ENCODE measurements around the gene RABGAP1.

Gene RABGAP1

GRCh38 chr9:123008909-123009308 is 68.1 kb downstream of the RABGAP1 start:
- no peak for DNase-seq (ENCODE audit: low spot score)

- no peak for DNase-seq (ENCODE audit: low spot score)
Observed at GRCh38 chr9:123011380-123011779, 70.6 kb downstream of the RABGAP1 start.

- DNase-seq (ENCODE audit: low spot score) = no peak
Observed at GRCh38 chr9:123011878-123012528, 71.2 kb downstream of the RABGAP1 start.

- DNase-seq (ENCODE audit: low spot score) = no peak
Observed at GRCh38 chr9:123016631-123017030, 75.8 kb downstream of the RABGAP1 start.

GRCh38 chr9:123020796-123021195 is 80.0 kb downstream of the RABGAP1 start:
- peak; percentile 39 for DNase-seq (ENCODE audit: low spot score)

DNA sequence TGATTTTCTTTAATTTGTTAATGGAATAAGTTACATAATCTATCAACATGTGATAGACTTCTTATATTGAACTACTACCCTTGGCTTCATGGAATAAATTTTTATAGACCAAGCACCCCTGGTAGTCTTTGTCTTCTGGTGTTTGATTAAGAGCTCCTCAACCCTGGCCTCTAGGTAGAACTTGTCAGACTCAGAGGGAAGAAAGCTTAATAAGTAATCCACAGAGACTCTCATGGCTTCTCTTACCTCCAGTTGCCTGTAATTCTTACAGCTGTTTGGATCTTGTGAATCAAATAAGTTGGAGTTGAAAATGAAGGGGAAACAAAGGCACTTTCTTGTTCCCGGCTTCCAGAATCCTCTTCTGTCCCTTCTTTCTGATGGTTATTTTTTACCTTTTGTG is 85.6 kb downstream of the RABGAP1 start:
- no peak for DNase-seq (ENCODE audit: low spot score)

- DNase-seq (ENCODE audit: low spot score) = no peak
Observed at GRCh38 chr9:123027517-123027916, 86.7 kb downstream of the RABGAP1 start.

DNA sequence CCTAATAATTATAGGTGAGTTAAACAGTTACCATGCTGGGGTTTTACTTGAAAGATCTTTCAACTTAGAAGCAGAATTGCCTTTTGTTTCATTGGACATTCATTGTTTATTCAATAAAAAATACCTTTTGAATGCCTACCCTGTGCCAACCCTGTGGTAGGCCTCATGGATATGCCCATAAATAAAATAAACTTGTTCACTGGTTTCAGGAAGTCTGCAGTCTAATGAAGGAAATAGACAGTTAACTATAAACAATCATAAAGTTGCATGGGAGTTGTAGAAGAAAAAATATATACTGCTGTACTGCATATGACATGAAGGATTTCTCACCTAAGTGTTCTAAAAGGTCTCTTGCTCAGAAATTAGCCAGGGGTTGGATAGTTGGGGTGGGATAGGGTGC is 87.3 kb downstream of the RABGAP1 start:
- no peak for DNase-seq (ENCODE audit: low spot score)

GRCh38 chr9:123028973-123029372 is 88.2 kb downstream of the RABGAP1 start:
- DNase-seq (ENCODE audit: low spot score) = no peak

DNA sequence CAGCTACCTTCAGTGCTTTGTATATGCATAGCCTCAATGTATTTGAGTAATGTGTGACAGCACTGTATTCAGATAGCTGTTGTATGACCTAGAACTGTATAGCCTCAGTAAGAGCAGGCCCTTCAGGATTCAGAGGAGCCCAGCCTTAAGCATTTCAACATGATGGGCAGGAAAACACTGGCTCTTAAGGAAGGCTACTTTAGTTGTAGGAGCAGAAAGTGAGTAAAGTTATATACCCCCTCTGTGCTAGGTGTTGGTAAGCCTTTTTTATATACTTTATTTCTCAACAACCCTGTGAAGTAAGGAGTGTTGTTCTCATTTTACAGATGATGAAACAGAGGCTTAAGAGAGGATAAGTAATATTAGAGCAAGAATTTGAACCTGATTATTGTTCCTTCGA is 91.1 kb downstream of the RABGAP1 start:
- no peak for DNase-seq (ENCODE audit: low spot score)

- DNase-seq (ENCODE audit: low spot score) = no peak
Observed at GRCh38 chr9:123033352-123033751, 92.5 kb downstream of the RABGAP1 start, which contains the start of gene GPR21. Gene GPR21 (plus strand): TSS chr9:123033667. CDS start chr9:123034567, 900 bp downstream.

DNA sequence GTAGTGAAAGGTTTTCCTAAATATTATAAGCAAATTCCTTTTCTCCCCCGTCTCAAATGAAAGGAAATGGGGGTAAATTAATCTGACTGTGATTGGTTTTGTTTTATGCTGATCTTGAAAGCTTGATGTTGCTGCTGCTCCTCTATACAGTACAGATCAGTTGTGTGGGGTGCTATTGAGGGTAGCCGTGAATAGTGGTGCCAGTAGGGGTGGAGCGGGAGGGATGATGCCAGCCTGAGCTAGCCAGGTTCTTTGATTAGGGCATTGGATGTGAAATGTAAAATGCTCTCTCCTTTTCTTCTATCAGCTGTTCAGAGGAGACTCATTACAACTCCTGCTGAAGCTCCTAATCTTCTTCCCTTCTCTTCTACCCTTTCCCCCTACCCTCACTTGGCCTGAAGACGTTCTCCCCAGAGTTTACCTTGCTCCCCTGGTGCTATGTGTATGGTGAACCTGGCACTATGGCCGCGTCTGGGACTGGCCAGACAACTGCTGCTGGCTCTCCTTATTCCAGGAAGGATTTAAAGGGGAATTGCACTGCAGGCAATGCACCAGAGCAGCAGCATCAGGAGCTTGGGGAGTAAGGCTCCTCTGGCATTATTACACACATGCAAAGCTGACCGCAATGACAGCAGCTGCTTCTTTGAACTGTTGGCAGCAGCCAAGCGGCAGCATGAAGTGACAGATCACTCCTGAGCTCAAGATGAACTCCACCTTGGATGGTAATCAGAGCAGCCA is 93.2 kb downstream of the RABGAP1 start:
- no peak for DNase-seq (ENCODE audit: low spot score)

- DNase-seq (ENCODE audit: low spot score) = no peak
Observed at GRCh38 chr9:123034881-123035510, 94.2 kb downstream of the RABGAP1 start.

DNA sequence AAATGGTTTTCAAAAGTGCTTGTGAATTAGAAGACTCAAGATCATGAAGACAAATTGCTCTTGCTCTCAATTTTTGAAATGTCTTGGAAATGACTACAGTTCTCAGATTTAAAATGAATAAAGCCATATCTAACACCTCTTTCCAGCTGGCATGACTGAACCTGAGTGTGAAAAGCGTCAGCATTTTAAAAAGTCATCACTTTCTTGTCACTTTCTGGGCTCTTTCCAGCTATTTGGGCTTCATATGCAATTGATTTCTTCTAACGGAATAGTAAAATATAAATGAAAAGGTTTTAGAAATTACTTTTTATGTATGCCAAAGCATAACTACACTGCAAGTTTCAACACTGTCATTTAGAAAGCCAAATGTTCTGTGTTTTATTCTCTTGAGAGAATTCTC is 95.0 kb downstream of the RABGAP1 start:
- DNase-seq (ENCODE audit: low spot score) = no peak

- DNase-seq (ENCODE audit: low spot score) = no peak
Observed at GRCh38 chr9:123036893-123037545, 96.2 kb downstream of the RABGAP1 start.

DNA sequence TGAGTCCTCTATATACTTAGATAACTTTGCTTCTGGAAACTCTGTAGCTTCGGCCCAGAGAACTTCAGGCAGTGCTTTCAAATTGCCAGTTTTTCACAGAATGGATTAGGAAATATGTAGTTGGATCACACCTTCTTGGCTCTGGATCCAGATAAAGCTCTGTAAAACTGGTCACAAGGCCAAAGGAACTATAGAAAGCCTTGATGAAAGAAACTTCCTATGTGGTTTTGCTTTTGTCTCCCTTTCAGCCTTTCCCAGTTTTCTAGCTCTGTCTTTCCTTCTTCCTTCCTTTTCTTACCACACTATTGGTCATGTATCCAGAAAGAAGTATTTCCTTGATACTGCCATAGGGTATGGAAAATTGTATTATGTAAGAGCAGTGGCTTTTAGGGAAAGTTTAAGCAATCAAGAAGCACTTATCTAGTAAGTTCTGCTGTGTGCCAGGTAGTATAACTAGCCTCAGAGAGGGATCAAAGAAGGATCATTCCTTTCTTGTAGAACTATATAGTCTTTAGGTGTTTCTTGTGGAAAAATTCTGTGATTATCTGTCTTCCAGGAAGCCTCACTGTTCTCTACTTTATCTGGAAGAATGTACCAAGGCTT is 98.9 kb downstream of the RABGAP1 start:
- DNase-seq (ENCODE audit: low spot score) = no peak

- no peak for DNase-seq (ENCODE audit: low spot score)
Observed at GRCh38 chr9:123040801-123041200, 100.0 kb downstream of the RABGAP1 start.

GRCh38 chr9:123041489-123041888 is 100.7 kb downstream of the RABGAP1 start:
- no peak for DNase-seq (ENCODE audit: low spot score)

- no peak for DNase-seq (ENCODE audit: low spot score)
Observed at GRCh38 chr9:123043081-123043939, 102.5 kb downstream of the RABGAP1 start.

DNA sequence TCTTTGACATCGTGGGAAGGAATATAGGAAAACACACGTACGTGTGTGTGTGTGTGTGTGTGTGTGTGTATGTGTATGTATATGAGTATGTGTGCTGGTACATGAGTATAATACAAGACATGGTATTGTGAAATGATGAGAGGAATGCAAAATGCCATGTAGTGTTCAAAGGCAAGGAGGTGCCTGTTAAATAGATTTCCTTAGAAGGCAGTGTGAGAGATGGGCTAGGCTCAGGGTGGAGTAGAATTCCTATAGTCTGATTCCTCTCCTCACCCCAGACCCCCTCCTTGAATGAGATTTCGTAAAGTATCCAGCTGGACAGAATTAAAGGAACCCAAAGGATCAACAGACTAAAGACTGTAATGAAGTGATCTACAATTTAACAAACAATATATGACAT is 103.8 kb downstream of the RABGAP1 start:
- peak; percentile 62 for DNase-seq (ENCODE audit: low spot score)

Measured in GM03348 (cell line).